T-helper 1 cell treated with Interleukin-12 subunit alpha and Interleukin-12 subunit beta and Interleukin-4 antibody, amounts not matched to agents 30 ng/mL and 1 ng/mL, for 36 hours (primary cell): ENCODE results near the gene MARK4. TPM values are rescaled to one million over a fixed set of nuclear protein-coding genes. Genes with fewer than 3 reads are reported as not detected.

Experiments used
- intact Hi-C: fragments of 100-400 bp; cut with micrococcal nuclease; formaldehyde crosslinking; loops from one replicate; pipeline ENCODE4 v1.15.1; 2024
- total RNA-seq: library from RNA; stranded (reverse); gene quantifications from 2 replicates; pipeline ENCODE4 v1.2.3, GENCODE V29; 2022

MARK4 gene
- total RNA-seq, 1 donor from 2014 or later: 29.4 TPM

- intact Hi-C loops: no loop called here
Observed at GRCh38 chr19:45354241-45354842, 103.3 kb downstream of the MARK4 start.

Other genes with a start within 250 kb of the MARK4 start
- 111 TPM in 2 replicates for gene RELB, start 249.8 kb upstream of the MARK4 start, total RNA-seq
- 84.7 and 99.9 TPM in 2 replicates for gene CLASRP, start 212.2 kb upstream of the MARK4 start, total RNA-seq
- gene ZNF296, start 174.8 kb upstream of the MARK4 start, total RNA-seq: 1.8 and 2.3 TPM in 2 replicates
- 31.2 and 35.2 TPM in 2 replicates for gene GEMIN7, start 172.0 kb upstream of the MARK4 start, total RNA-seq
- gene PPP1R37, start 158.1 kb upstream of the MARK4 start, total RNA-seq: 19.2 and 21.5 TPM in 2 replicates
- gene NKPD1, start 90.3 kb upstream of the MARK4 start, total RNA-seq: 0.07 and 0.22 TPM in 2 replicates
- 38.9 and 46.3 TPM in 2 replicates for gene TRAPPC6A, start 73.0 kb upstream of the MARK4 start, total RNA-seq
- 14.8 and 15.3 TPM in 2 replicates for gene BLOC1S3, start 72.5 kb upstream of the MARK4 start, total RNA-seq
- not detected in 2 replicates for gene EXOC3L2, start 5.9 kb upstream of the MARK4 start, total RNA-seq
- gene CKM, start 71.6 kb downstream of the MARK4 start, total RNA-seq: not detected in 2 replicates
- not detected in 2 replicates for gene KLC3, start 89.5 kb downstream of the MARK4 start, total RNA-seq
- gene ERCC2, start 119.3 kb downstream of the MARK4 start, total RNA-seq: 22.0 and 23.4 TPM in 2 replicates
- gene PPP1R13L, start 153.8 kb downstream of the MARK4 start, total RNA-seq: 10.6 and 11.8 TPM in 2 replicates
- 8.2 and 9.2 TPM in 2 replicates for gene POLR1G, start 155.4 kb downstream of the MARK4 start, total RNA-seq
- gene ERCC1, start 172.6 kb downstream of the MARK4 start, total RNA-seq: 86.2 and 88.5 TPM in 2 replicates
- 5.5 and 6.4 TPM in 2 replicates for gene FOSB, start 216.7 kb downstream of the MARK4 start, total RNA-seq
- 2.4 and 2.9 TPM in 2 replicates for gene RTN2, start 245.8 kb downstream of the MARK4 start, total RNA-seq
- 1.0 and 1.4 TPM in 2 replicates for gene PPM1N, start 247.2 kb downstream of the MARK4 start, total RNA-seq